Stimulated activated CD4-positive, alpha-beta T cell treated with anti-CD3 and anti-CD28 coated beads, Interleukin-12 subunit alpha, Interleukin-12 subunit beta, amount 100 ng/mL, for 48 hours (primary cell): ENCODE measurements around the gene MED16.

ENCODE experiments used
- DNase-seq, 3 donors: peaks; one replicate each; pipeline ENCODE4 v3.0.0-alpha.2; 2020; ENCODE audit warnings: low read depth in 2 of 3, low spot score in 1 of 3

MED16 gene

DNA sequence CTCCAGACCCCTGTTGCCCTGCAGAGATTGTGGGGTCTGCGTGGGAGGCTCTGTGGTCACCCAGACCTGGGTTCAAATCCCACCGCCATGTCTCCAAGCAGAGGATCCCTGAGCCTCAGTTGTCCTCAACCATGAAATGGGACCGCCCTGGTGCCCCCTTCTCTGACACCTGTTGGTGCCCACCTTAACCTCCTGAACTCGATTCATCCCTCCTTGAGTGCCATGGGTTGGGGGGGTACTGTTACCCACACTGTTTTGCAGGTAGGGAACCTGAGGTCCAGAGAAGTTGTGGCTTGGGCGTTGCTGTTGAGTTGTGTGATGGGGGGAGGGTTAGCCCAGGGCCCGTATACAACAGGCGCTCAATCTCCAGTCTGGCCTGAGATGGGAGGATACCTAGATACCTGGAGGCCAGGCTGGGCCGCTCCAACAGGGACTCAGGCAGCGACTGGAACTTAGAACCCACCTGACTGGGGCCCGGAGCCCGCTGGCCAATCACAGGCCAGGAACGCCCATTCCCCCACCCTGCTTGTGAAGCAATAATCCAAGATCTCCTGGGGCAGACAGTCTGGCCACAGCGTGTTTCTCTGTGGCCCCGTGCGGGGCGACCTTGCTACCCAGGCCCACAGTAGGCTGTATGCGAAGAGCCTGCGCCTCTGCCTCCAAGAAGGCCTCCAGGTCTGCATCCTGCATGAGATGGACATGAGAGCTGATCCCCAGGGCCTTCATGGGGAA, 35.6 kb upstream of the MED16 start:
- no peak for DNase-seq

DNA sequence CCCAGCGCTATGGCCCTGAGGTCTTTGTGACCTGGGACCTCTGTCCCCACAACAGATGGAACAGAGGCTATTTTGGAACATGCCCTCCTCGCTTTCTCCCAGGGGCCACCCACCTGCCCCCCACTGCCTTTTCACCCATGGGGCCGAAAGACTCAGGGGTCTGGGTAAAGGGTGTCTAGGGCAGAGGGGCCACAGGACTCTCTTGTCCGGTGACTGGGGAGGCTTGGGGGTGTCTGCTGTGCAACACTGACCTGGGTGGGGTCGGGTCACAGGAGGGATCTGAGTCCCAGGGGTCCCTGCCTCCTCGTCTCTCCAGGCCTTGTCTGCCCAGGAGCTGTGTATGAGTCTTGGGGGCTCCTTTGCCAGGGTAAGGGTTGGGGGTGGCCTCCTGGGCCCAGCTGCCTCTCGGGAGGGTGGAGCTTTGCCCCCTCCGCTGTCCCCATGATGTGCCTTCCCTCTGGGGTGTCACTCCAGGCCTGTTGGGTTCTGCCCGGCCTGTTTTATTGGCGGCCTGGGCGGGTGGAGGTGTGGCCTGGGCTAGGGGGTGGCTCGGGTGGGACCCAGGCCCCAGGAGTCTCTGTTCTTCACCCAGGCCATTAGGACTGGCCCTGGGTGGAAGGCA, 34.9 kb upstream of the MED16 start:
- no peak for DNase-seq

DNA sequence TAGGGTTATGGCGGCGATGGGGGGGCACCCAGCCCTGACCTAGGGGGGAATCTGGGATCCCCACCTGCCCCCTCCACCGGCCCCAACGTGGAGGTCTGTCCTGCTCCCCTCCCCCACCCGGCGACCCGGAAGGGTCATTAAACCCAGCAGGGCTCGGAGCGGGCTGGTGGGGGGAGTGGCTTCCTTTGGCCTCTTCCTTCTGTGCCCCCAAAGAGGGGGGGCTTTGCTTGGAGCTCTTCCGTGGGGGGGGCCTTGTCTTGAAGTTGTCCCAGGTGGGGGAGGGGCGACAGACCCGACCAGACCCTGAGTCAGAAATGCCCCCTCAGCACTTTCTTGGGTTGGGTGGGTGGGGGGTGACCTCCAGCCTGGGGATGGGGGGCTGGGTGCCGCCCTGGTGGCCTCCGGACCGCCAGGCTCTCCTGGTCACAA, 34.4 kb upstream of the MED16 start:
- no peak for DNase-seq

DNA sequence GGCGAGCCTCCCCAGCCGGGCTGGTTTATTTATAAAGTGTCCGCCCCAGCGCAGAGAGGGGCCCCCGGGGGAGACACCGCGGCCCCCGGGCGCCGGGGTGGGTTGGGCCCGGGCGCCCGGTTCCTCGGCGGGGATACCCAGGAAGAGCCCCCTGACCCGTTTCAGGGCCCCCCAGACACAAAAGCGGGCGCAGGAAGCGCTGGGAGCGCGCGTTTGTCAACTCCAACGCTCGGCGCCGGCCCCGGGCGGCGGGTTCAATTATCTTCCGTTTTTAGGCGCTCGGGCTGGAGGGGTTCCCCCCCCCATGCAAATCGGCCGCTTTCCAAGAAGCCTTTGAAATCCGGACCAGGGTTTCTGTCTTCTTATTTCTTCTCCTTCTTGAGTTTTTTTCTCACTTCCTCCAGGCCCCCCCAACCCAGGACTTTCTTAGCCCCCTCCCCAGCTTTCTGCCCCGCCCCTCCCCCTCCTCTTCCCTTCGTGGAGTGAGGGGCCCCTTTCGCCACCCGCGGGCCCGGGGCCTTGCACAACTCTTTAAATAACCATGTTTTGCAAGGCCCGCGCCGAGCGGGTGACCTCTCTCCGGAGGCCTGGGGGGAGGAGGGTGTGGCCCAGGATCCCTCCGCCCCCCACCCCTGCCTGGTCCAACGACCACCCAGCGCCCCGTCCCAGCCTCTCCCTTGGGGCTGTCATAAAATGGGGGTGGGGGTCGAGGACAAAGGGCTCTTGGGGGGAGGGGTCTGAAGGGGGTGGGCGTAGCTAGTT, 33.8 kb upstream of the MED16 start:
- DNase-seq, result no peak

DNA sequence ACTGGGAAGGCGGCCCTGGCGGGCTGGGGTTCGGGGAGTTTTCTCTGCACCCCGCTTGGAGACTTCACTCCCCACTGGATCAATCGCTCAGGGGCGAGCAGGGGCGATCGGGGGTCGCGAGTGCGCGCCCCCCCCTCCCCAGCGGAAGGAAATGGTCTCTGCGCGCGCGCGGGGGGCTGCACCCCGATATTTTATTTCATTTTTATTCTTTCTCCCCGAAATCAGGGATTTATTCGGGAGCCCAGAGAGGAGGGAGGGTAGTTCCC, 33.3 kb upstream of the MED16 start:
- DNase-seq, result no peak

DNA sequence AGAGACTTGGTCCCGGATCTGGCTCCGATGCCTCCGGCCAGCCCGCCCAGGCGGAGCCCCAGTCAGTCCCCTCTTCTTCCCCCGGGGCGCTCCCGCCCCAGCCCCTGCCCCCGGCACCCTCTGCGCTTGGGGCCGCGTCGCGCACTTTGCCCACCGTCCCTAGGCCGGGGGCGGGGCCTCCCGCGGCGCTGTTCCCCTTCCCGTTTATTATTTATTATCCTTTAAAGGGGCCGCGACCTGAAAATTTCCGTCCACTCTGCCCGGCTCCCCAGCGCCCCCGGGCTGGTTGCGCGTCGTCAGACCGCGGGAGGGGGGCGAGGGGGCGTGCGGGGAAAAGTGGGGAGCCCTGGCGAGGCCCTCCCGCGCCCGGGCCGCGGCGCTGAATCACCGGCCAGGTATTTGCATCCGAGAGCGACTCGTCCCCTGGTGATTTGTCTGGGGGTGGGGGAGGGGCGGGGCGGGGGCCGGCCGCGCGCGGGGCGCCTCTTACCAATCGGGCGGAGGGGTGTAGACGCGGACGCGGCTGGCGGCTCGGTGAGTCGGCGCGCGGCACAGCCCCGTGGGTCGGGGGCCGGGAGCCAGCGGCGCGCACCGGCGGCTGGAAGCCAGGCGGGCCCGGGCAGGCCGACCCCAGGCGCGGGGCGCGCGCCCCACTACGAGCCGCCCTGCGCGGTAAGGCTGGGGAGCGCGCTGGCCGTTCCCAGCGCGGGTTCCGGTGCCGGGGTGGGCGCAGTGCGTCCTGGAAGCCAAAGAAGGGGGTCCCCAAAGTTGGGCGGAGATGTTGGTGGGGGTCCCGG, 32.7 kb upstream of the MED16 start, which contains the start of gene ARID3A:
TSS of gene ARID3A (plus strand) at position 510 of the 797 bp plus-strand sequence. CDS start 3,494 bp downstream, outside the sequence.
- DNase-seq, result peak in 2 of 3 donors; percentile 62 to 70

DNA sequence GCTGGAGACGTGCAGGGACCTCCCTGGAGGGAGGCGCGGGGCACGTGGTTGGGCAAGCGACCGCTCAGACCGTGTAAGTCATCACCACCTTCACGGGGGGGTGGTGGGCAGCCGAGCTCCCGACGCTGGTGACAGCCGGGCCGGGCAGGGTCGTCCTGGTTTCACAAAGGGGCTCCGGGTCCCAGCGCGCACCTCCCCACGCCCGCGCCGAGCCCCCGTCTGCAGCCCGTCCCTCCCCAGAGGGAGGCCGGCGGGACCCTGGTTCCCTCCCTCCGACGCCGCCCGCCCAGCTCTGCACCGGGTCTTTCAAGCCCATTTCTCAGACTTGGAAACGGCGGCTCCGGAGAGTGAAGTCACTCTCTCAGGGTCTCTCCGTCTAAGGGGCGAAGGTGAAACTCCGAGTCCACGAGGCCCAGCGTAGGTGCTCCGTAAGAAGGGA, 32.1 kb upstream of the MED16 start:
- no peak for DNase-seq

DNA sequence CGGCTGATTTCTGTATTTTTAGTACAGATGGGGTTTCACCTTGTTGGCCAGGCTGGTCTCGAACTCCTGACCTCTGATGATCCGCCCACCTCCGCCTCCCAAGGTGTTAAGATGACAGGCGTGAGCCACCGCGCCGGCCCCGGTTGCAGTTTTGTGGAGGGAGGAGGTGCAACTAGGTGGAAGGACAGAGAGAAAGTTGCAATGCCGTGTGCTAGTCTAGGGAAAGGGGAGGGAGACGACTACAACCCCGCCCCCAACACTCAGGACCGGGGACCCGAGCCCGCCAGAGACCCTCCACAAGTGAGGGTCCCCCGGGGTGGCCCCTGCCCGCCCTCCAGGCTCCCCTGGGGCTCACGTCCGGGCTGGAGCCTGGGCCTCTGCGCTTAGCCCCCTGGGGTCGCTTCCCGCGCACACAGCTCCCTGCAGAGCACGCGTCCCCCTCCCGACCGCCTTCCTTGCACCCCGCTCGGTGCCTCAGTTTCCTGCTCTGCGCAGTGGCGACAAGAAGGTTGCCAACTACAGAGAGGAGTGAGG, 31.6 kb upstream of the MED16 start:
- no peak for DNase-seq

DNA sequence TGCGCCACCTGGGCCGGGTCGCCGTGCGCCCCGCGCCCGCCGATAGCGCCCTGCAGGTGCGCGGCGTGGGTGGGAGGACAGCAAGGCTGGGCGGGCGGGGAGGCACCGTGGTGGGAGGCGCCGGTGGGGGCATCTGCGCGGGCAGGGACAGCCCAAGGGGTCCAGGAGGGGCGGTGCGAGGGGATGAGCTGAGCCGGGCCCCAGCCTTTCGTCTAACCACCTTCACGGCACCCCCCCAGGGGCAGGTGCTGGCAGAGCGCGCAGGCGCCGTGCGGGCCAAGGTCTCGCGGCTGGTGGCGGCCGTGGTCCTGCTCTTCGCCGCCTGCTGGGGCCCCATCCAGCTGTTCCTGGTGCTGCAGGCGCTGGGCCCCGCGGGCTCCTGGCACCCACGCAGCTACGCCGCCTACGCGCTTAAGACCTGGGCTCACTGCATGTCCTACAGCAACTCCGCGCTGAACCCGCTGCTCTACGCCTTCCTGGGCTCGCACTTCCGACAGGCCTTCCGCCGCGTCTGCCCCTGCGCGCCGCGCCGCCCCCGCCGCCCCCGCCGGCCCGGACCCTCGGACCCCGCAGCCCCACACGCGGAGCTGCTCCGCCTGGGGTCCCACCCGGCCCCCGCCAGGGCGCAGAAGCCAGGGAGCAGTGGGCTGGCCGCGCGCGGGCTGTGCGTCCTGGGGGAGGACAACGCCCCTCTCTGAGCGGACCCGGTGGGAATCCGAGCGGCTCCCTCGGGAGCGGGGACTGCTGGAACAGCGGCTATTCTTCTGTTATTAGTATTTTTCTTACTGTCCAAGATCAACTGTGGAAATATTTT, 27.3 kb upstream of the MED16 start:
- no peak for DNase-seq

DNA sequence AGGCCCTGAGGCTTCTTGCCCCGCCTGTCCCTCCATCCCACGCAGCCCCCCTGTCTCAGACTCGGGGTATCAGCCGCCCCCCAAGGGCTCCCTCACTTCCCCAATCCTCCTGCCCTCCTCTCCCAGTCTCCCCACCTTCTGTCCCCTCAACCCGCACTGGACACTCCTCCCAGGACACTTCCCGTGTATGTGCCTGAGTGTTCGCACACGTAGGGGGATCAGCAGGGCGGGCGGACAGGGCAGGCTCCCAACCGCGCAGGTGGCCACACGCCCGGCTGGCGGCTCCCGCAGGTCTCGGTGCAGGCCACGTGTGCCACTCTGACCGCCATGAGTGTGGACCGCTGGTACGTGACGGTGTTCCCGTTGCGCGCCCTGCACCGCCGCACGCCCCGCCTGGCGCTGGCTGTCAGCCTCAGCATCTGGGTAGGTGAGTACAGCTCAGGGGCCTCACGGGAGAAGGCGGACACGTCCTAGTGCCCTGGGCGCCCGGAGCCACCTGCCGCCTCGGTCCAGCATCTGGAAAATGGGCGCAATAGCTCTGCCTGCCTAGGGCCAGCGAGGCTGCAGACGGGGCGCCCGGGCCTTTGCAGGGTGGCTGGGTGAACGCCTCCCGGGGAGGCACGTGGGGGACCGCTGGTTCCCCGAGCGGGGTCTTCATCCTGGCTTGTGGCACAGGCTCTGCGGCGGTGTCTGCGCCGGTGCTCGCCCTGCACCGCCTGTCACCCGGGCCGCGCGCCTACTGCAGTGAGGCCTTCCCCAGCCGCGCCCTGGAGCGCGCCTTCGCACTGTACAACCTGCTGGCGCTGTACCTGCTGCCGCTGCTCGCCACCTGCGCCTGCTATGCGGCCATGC, 26.4 kb upstream of the MED16 start:
- no peak for DNase-seq

DNA sequence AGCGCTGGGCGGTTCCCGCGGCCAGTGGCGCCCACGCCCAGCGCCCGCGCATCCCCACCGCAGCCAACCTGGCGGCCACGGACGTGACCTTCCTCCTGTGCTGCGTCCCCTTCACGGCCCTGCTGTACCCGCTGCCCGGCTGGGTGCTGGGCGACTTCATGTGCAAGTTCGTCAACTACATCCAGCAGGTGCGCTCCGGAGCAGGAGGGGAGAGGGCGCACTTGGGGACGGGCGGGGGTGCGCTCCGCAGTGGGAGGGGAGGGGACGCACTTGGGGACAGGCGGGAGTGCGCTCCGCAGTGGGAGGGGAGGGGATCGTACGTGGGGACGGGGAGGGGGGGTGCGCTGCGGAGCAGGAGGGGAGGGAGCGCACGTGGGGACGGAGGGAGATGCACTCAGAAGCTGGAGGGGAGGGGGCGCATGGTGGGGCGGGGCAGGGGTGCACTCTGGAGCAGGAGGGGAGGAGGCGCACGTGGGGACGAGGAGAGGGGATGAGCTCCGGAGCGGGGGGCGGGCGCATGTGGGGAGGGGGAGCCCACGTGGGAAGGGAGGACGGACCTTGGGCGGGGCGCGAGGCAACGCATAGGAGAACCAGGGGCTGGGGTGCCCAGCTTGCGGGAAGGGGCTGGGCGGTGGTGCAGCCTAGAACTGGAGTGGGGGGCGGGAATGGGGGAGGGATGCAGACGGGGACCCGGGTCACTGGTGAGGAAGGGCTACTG, 25.7 kb upstream of the MED16 start:
- DNase-seq, result no peak

DNA sequence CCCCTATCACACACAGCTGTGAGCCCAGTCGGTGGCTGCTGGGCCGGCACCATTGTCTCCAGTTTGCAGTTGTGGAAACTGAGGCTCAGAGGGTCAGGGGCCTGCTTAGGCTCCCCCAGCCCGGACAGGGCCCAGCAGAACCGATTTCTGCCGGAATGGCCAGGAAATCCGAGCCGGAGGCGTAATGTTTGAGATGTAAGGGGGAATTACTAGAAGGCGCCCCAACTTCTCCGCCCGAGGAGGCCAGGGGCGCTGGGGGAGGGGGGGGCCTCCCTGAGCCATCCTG, 25.1 kb upstream of the MED16 start:
- no peak for DNase-seq

DNA sequence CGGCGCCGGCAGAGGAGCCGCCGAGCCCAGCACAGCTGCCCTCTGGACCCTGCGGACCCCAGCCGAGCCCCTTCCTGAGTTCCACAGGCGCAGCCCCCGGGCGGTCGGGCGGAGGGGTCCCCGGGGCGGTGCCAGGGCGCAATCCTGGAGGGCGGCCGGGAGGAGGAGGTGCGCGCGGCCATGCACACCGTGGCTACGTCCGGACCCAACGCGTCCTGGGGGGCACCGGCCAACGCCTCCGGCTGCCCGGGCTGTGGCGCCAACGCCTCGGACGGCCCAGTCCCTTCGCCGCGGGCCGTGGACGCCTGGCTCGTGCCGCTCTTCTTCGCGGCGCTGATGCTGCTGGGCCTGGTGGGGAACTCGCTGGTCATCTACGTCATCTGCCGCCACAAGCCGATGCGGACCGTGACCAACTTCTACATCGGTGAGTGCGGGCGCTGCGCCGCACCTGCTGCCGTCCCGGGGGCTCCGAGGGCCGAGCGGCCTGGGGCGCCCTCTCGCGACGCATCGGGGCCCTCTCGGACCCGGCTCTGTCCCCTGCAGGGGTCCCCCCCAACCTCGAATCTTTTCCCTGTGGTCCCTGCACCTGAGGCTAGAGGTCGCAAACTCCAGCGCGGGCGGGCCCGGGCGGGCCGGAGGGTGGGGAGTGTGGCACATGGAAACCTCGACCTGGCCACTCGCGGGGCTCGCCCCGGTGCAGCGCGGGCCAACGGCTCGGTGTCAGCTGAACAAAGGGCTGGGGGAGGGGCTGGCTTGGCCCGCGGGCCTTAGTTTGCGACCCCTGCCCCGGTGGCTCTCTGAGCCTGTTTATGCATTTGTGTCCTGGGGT, 24.6 kb upstream of the MED16 start, which contains the start of gene KISS1R:
TSS of gene KISS1R (plus strand) at position 11 of the 829 bp plus-strand sequence. CDS start at position 181, 170 bp downstream.
- no peak for DNase-seq

DNA sequence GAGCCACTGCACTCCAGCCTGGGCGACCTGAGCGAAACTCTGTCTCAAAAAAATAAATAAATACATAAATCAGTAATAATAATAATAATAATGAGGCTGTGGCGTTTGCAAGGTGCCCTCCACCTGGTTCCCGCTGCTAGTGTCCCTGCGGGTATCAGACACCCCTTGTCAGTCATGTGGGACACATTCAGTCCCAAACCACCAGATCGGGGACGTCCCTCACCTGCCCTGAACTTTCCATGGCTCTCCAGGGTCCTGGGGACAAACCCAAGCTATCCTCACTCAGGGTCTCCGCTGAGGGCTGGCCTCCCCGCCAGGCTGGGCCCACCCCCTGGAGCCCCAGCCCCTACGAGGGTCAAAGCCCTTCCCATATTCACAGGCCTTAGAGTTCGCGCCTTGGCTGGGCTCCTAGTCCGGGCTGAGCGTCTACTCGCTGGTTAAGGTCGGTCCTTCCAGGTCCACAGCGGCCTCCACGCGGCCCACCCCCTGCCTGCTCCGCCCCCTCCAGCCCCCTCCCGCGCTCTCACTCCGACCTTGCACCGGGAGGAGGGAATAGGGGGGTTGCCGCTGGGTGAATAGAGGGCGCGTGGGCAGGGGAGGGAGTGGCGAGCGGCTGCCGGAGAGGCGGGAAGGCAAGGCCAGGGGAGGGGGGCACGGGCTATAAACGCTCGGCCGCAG, 23.8 kb upstream of the MED16 start:
- DNase-seq, result no peak

DNA sequence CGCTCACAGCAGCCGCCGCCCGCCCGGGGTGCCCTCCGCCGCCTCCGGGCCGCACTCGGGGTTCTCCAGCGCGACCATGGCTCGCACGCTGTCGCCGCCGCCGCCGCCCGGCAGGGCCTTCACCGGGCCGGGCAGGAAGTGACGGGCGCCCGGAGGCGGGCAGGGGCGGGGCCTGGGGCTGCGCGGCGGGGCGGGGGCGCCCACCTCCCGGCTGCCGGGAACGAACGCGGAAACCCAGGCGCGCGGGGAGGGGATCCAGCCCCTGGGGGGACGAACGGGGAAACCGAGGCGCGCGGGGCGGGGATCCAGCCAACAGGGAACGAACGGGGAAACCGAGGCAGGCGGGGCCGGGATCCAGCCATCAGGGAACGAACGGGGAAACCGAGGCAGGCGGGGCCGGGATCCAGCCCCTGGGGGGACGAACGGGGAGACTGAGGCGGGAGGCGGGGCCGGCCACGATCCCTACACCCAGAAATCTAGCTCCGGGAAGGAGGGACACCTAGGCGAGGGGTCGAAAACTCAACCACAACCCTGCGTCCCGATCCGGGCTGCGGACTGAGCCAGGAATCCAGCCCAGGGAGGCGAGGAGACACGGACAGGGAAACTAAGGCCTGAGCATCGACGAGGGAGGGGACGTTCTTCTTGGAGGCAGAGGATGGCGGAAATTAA, 20.2 kb upstream of the MED16 start, which contains the start of gene R3HDM4:
TSS of gene R3HDM4 (minus strand) at position 140 of the 669 bp plus-strand sequence. CDS start at position 78, 62 bp downstream.
- DNase-seq, result peak; percentile 61 to 78 (median 78)

DNA sequence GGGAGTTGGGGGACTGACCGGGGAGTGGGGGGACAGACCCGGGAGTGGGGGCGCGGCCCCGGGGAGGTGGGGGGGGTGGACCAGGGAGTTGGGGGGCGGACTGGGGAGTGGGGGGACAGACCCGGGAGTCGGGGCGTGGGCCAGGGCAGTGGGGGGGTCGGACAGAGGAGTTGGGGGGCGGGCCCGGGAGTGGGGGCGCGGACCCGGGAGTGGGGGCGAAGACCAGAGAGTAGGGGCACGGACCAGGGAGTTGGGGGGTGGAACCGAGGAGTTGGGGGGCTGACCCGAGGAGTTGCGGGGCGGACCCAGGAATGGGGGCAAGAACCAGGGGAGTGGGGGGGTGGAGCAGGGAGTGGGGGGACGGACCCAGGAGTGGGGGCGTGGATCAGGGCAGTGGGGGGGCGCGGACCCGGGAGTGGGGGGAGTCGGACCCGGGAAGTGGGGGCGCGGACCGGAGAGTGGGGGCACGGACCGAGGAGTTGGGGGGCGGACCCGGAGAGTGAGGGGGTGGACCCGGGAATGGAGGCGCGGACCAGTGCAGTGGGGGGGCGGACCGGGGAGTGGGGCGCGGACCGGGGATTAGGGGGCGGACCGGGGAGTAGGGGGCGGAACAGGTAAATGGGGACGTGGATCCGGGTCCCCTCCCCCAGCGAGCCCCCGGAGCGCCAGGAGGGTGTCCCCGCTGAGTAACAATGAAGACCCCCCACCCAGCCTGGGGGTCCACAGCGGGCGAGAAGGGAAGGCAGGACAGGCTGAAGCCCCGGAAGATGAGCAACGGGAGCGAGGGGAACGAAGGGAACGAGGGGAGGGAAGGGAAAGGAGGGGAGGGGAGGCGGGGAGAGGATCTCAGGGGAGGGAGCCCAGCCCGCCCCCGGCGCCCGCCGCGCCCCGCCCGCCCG, 19.4 kb upstream of the MED16 start:
- no peak for DNase-seq
